GM12874 (cell line): ENCODE results near the gene PDCD6IP.

Experiments
- CTCF ChIP-seq: IDR thresholded peaks from 2 replicates; pipeline ENCODE4 v1.5.1; 2011; ENCODE audit warnings: low read depth, mild to moderate bottlenecking, control low read depth, low read length, moderate library complexity; ENCODE audit not compliant: insufficient read depth

PDCD6IP gene

GRCh38 chr3:33790091-33790490, 8.3 kb upstream of the PDCD6IP start:
- TF ChIP-seq CTCF: no peak

GRCh38 chr3:33791477-33792166, 6.8 kb upstream of the PDCD6IP start:
- no peak for TF ChIP-seq CTCF

GRCh38 chr3:33792167-33792892, 6.1 kb upstream of the PDCD6IP start:
- no peak for TF ChIP-seq CTCF

GRCh38 chr3:33795131-33795530, 3.3 kb upstream of the PDCD6IP start:
- TF ChIP-seq CTCF: no peak

GRCh38 chr3:33795856-33796536, 2.4 kb upstream of the PDCD6IP start:
- TF ChIP-seq CTCF: no peak

- no peak for TF ChIP-seq CTCF
Measured at GRCh38 chr3:33798113-33798417, 365 bp upstream of the PDCD6IP start.

GRCh38 chr3:33799202-33799551, 747 bp downstream of the PDCD6IP start:
- no peak for TF ChIP-seq CTCF
